Stimulated activated naive CD4-positive, alpha-beta T cell (primary cell): Measurements from ENCODE around the gene PRKCZ.
"Not testable (repeated sequence)": the region's sequence is repeated elsewhere in the genome, so short reads cannot be mapped to it uniquely, and the experiment has no call there.

ENCODE experiments used
- DNase-seq, 6 experiments: peaks; one replicate each; lab custom pipeline; 2025; lab: John Stamatoyannopoulos, UW

PRKCZ gene

DNA sequence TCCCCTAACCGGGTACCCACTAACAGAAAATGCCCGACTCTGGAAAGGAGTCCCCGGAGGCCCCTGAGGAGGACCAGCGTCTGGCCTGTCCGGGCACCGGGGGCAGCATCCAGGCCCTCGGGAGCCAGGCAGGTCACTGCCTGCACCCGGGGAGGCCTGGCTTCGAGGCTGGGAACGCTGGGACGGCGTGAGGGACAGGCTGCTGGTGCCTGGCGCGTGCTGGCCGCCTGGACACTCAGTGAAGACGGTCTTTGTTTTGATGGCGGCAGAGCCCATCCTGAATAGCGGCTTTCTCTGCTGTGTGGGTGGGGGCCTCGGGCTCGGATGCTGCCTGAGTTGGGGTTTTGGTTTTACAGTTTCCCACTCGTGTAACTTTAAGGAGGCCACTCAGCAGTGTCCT, 37.6 kb downstream of the PRKCZ start:
- no peak for DNase-seq

DNA sequence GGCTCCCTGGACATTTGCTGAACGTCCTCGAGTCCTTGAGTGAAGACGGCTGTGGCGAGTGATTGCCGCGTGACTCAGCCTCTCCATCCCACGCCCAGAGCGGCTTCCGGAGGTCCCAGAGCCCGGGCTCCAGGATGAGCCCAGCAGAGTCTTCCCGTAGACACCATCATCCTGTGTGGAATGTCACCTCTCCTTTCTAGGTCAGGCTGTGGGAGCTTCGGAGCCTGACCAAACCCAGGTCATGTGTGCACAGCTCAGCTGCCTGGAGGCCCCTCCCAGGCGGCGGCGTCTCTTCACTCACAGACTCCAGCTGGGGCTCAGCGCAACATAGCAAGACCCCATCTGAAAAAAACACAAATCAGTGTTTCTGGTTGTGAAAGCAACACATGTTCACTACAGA, 38.2 kb downstream of the PRKCZ start:
- no peak for DNase-seq

DNA sequence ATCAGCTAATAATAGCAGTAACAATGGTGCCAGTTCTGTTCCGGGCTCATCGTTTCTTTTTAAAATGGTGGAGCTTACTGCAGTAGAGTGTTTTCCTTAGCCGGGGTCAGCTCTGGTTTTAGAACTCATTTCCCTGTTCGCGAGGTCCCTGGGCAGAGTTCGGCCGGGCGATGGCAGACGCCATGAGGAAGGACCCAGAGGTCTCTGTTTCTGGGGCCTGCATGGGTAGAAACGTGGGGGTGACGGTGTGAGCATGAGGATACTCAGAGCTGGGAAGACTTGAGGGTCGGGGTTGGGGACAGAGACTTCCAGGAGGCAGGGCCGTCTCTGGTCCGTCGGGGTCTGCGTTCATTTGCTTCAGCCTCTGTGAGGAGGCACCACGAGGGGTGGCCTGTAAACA, 38.8 kb downstream of the PRKCZ start:
- no peak for DNase-seq

DNA sequence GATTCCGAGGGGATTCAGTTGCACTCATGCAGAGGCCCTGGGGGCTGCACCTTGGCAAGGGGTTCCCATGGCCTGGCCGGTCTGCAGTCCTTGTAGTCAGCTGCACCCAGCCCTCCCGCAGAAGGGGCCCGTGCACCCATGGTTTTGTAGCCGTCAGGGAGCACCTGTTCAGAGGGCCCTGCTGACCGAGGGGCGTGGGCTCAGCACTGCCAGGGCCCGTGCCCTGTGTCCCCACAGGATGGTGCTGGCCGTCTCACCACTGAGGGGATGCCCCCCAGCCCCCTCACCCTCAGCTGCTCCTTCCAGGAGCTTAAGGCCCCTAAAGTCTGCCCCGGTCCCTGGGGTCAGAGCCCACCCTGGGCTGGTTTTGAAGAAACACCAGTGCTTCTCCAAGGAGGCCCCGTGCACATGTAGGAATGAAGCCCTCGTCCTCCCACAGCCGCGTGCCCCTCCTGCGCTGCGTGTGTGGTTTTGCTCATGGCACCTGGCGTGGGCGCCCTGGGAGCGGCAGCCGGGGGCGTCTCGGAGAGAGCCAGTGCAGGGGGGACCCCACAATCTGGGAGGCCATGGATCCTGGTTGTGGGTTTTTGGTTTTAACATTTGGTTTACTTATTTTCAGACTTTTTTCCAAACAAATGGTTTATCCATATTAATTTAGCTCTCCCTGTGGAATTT, 40.1 kb downstream of the PRKCZ start:
- no peak for DNase-seq

DNA sequence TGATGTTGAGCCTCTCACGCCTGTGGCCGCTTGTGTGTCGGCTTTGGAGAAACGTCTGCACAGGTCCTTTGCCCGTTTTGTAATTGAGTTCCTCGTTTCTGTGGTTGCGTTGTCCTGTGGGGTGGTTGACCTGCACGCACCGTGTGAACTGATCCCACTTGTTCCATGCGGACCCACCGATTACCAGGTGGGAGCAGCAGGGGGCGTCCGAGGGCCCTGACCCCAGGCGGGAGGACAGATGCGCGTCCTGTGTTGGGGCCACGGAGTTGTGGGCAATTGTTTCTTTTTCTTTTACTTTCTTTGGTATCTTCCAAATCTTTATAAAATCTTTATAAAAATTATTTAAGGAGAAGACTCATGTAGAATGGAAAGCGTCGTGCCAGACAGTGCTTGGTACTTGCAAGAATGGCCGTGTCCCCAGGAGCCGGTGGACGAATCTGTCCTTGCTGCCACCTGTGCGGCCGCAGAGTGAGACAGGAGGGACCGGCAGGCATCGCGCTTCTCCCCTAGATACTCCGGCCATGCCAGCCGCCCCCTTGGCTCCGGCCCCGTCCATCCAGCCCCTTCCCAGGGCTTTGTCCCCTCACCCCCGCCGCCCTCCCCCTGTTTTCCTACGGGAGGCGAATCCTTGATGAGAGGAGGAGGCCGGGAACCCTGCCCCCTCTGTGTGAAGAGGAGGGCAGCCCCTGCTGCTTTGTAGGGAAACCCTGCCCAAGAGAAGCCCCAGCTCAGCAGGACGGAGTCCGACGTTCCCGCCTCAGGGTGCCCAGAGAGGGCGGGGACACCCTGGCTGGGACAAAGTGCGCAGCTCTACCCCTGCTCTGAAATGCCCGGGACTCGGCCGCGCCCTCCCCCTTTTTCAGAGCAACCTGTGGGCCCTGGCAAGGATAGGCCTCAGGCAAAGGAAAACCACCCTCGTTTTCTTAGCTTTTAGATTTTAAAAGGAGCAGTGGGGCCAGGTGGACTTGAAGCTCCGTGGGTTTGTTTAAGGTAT, 41.7 kb downstream of the PRKCZ start:
- peak in 4 of 6 experiments; percentile 8 to 31 (median 20) for DNase-seq

DNA sequence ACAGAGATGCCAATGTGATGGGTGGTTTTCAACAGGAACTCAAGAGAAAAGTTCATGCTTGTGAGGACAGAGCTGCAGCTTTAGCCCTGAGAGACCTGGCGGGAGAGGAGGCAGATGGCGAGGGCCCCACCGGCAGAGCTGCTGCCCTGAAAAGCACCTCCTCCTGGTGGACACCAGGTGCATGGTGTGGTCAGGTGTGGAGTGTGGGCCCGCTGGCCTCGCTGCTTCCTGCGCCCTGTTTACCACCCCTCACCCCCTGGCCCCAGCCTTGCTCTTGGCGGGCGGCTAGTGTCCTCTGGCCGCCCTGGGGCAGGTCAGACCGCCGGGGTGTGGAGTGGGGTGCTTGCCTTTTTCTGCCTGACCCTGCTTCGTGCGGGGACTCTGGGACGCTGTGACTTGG, 42.8 kb downstream of the PRKCZ start:
- no peak for DNase-seq

DNA sequence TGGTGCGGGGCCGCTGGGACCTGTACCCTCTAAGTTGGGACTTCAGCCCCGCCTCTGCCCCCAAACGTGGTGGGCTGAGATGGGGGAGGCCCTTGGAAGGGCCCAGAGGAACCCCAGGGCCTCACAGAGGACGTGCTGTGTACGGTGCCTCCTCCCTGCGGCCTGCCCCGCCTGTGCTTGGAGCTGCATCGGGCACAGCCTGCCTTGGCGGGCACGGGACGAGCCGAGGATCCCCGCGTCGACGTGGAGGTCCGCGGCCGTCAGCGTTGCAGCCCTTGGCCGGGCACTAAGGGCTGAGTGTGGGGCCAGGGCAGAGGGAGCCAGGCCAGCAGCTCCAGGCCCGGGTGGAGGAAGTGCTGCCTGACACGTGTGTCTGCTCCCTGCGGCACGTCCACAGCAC, 43.4 kb downstream of the PRKCZ start:
- DNase-seq, result no peak

DNA sequence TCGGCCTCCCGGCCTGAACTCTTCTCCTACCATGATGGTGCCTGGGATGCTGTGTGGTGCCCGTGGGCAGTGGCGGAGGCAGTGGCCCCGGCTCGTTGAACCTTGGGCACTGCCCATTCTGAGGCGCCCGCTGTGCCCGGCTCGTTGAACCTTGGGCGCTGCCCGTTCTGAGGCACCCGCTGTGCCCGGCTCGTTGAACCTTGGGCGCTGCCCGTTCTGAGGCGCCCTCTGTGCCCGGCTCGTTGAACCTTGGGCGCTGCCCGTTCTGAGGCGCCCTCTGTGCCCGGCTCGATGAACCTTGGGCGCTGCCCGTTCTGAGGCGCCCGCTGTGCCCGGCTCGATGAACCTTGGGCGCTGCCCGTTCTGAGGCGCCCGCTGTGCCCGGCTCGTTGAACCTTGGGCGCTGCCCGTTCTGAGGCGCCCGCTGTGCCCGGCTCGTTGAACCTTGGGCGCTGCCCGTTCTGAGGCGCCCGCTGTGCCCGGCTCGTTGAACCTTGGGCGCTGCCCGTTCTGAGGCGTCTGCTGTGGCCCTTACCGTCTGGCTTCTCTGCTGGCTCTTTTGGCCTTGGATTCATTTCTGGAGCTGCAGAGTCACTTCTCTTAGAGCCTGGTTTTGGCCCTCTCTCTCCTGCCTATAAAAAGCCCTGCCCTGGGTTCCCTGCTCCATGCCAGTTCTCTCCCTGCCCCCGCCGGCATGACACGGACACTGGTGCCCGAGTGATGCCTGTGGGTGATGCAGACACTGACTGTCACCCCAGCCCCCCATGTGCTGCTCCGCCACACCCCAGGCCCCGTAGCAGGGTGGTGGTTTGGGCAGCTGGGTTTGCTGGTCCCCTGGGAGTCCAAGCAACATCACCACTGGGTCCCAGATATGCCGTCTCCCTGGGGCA, 44.3 kb downstream of the PRKCZ start:
- not testable (repeated sequence) for DNase-seq

DNA sequence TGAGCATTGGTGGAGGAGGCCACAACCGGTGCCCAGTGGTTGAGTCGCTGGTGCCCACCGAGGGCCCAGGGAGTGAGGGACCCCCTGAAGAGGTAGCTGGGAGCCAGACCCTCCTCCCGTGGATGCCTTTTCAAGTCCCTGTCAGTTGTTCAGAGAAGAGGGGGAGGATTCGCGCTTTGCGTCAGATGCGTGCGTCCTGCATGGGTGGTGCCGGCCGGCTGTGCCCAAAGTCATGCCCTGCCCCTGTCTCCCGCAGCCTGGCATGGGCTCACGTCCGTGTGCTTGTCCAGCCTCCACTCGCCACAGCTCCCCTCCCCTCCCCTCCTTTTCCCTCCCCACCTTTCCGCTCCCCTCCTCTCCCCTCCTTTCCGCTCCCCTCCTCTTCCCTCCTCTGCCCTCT, 45.2 kb downstream of the PRKCZ start:
- no peak for DNase-seq

DNA sequence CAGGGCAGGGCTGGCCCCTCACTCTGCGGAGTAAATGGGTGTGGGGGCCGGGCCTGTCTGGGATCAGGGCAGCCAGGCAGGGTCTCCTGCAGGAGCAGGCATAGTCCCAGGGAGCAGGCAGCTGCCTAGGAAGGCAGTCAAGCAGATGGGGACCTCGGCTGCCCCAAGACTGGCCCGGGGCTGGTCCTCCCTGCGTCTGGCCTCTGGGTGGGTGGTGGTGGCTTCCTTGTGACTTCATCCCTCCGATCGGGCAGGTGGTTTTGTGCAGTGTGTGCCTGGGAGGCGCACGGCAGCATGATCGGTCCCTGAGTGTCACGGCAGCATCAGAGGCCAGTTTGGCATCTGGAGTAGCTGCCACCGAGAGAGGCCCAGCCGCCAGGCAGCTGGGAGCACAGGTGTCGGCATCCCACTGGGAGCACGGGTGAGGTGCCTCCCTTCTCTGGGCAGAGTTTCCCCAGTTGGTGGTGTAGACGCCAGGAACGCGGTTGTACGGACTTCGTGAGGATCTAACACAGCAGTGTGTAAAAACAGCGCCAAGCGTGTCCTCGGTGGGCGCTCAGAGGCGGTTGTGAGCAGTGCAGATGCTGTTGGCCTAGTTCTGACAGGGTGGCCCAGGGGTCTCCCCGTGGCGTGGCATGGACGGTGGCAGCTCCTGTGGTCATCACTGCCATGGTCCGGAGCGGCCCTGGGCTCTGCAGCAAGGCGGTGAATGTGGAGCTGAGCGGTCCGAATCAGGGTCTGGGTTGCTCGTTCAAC, 45.9 kb downstream of the PRKCZ start:
- no peak for DNase-seq

DNA sequence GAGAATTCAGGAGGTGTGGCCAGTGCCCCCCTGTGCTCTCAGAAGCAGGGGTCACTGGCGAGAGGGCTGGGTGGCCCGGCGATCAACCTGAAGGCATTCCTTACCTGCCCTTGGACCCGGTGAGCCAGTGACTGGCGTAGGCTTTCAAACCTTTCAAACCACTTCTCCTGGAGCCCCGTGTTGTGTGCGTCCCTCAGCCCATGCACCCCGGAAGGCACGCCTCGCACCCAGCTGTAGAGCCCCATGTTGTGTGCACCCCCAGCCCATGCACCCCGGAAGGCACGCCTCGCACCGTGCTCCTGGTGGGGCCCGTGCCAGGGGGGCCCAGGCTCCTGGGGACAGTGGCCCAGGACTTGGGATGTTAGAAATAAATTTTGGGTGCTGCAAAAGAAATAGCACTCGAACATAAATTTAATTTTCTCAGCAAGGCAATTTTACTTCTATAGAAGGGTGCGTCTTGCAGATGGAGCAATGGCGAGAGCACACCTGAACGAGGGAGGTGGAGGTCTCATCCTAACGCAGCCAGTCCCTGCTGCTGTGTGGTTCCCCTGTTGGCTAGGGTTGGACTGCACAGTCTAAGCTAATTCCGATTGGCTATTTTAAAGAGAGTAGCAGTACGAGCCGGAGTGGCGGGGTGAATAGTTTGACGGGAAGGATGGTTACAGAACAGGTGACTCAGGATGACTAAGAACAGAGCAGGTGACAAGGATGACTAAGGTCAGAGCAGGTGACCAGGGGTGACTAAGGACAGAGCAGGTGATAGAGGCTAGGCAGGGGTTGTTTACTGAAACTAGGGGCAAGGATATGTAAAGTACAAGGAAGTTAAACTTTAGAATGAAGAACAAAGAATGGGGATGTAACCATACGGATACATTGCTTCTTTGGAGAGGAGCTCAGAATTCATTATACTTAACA, 47.4 kb downstream of the PRKCZ start:
- no peak for DNase-seq

DNA sequence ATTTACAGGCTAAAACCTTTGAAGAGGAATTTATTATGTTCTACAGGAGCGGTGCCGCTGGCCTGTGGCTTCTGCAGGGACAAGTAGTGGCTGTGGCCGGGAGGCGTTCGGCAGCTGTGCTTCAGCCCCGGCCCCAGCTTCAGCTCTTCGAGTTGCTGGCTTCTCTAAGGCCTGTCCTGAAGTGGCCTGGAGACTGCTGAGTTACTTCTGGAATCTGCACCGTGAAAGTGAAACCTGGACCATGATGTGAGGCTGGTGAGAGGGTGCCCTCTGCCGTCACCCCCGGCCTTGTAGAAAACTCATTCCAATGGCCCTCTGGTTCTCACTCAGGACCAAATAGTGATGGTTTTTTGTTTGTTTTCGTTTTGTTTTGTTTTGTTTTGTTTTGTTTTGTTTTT, 48.1 kb downstream of the PRKCZ start:
- no peak for DNase-seq

DNA sequence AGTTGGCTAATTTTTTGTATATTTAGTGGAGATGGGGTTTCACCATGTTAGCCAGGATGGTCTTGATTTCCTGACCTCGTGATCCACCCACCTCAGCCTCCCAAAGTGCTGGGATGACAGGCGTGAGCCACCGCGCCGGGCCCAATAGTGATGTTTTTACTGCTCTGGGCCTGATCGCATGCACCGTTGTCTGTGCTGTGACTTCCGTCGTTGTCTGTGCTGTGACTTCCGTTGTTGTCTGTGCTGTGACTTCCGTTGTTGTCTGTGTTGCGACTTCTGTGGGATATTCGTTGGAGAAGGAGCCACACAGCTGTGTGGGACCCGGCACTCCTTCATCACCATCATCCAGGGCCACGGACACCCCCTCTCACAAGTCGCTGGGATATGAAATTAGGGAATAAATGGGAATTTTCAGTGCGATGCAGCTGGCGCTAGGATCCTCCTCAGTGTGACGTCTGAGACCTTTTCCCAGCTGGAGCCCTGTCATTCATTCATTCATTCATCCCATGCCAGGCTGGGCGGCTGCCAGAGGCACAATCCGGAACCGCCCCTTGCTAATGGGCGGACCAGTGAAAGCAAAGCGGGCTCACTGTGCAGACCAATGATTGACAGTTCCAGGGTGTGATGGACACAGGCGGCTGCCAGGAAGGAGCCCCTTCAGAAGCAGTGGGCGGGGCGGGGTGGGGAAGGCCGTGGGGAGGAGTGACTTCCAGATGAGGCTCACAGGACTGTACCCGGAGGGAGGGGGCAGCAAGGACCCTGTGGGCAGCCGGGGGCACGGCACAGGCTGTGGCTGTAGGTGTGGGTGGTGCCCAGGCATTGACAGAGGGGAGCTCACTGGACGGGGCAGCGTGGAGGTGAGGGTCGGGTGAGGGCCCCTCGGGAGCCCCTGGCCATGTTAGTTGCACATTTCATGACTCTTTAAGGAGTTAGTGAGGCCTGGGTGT, 48.9 kb downstream of the PRKCZ start:
- DNase-seq, result no peak

DNA sequence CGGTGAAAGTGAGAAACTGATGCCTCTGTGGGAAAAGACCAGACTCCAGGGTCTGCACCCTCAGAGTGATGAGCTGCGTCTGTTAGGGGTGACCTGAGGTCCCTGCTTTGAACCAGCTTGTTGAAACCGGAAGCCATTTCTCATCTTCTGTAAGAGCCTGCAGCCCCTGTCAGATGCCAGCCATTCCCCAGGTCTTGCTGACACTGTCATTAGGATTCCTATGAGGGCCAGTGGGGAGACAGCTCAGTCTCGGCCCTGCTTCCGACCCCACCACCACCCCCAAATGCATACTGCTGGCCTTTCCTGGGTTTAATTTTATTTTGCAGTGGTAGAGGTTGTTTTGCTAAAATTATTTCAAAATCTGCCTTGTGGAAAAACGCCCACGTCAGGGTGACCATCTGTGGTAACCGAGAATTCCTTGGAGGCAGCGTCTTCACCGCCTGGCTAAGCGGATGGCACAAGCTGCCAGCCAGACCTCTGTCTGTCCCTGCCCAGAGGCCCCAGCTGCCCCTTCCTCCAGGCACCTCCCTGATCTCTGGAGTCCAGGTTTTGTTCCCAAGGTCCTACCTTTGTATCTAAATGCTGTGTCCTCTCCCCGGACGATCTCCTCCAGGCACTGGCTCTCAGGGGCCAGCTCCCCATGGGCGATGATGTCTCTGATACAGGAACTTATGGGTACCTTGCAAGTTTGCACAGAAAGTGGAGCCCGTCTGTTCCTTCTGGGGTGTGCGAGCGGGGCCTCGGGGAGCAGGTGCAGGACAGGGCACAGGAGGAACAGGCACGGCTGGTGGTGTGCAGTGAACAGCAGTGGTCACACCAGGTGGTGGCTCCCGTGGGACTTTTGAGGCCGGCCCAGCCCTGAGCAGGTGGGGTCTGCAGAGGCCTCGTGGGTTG, 49.9 kb downstream of the PRKCZ start:
- DNase-seq, result no peak

DNA sequence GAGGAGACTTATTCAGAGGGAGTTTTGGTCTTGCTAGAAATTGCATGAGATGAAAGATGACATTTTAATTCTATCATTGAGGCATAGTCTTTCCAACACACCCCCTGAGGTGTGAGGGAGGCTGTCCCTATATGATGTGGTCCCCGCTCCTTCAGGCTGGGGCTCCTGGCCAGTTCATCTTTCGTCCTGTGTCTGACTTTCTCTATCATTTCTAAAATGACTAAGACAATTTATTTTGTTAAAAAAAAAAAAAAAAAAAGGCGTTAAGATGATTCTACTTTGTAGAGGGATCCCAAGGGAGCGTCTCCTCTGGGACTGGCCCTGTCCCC, 50.5 kb downstream of the PRKCZ start:
- DNase-seq, result no peak

DNA sequence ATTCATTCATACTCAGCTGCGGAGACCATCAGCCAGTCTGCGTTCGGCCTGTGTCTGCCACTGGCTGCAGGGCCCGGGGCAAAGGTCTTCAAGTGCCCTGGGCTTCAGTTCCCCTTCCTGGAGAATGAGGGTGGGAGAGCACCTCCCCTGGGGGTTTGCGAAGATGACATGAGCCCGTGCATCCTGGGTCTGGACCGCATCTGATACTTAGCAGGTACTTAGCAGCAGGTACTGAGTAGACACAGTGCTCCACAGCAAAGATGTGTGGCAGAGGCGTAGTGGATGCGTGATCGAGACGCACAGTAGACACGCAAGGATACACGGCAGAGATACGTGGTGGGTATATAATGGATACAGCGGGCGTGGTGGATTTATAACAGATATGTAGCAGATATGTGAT, 51.3 kb downstream of the PRKCZ start:
- no peak for DNase-seq

DNA sequence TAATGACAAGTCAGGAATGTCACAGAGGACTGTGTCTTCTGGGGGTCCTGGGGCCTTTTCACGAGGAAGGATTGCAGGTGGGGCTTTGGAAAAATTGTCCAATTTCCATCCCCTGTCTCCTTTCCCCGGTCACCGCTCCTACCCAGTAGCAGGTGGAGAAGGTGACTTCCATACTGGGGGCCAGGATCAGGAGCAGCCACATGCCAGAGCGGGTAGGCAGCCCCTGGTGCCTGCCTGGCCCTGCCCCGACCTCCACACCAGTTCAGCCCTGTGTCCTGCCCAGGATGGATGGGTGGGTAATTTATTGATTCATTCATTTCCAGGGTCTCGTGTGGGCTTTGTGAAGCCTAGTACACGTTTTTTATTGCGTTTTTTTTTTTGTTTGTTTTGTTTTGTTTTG, 51.7 kb downstream of the PRKCZ start:
- DNase-seq, result no peak

DNA sequence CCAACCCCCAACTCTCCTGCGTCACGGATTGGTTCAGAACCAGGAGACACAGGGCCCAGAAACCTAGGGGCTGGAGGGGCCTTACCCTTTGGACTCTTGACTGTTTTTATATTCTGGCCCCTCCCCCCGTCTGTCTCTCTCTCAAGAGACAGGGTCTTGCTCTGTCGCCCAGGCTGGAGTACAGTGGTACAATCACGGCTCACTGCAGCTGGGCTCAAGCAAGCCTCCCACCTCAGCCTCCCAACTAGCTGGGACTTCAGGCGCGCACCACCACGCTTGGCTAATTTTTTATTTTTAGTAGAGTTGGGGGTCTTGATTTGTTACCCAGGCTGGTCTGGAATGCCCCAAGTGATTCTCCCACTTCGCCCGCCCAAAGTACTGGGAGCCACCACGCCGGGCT, 52.5 kb downstream of the PRKCZ start:
- no peak for DNase-seq
